Spleen (tissue), 11 donors: ENCODE data around the gene RUVBL1. TPM values are rescaled to one million over a fixed set of nuclear protein-coding genes. Genes with fewer than 3 reads are reported as not detected.

Source experiments
- DNase-seq: peaks from one replicate; pipeline ENCODE4 v3.0.0-alpha.2; 2020
- H3K27ac ChIP-seq, 8 donors: fragments of 200-600 bp; sonication (generic) in 7 of 8; 1 replicate in 4 of 8; 2 replicates in 4 of 8; pipeline versions ENCODE4 v1.5.0 to v1.8.0; 2016 to 2021; ENCODE audit warnings: inconsistent platforms in 4 of 8, mild to moderate bottlenecking in 4 of 8, moderate library complexity in 1 of 8
- H3K27me3 ChIP-seq, 7 donors: fragments of 200-600 bp; sonication (generic) in 6 of 7; replicated peaks in 1 of 7; 1 replicate in 4 of 7; 2 replicates in 3 of 7; pipeline versions ENCODE4 v1.5.0 to v1.8.0; 2016 to 2021; ENCODE audit warnings: inconsistent platforms in 3 of 7, mild to moderate bottlenecking in 1 of 7
- H3K36me3 ChIP-seq, 6 donors: fragments of 200-600 bp; sonication (generic) in 5 of 6; 1 replicate in 4 of 6; 2 replicates in 2 of 6; pipeline versions ENCODE4 v1.5.0 to v1.8.0; 2016 to 2021; ENCODE audit warnings: inconsistent platforms in 2 of 6
- H3K4me1 ChIP-seq, 6 donors: fragments of 200-600 bp; sonication (generic) in 5 of 6; 1 replicate in 3 of 6; 2 replicates in 3 of 6; pipeline versions ENCODE4 v1.5.0 to v1.8.0; 2016 to 2021; ENCODE audit warnings: inconsistent platforms in 3 of 6
- H3K4me3 ChIP-seq, 8 donors: fragments of 200-600 bp; sonication (generic) in 7 of 8; 1 replicate in 4 of 8; 2 replicates in 4 of 8; pipeline versions ENCODE4 v1.5.0 to v1.8.0; 2016 to 2021; ENCODE audit warnings: inconsistent platforms in 4 of 8, mild to moderate bottlenecking in 4 of 8, moderate library complexity in 2 of 8
- H3K9me3 ChIP-seq, 8 donors: fragments of 200-600 bp; sonication (generic) in 7 of 8; 1 replicate in 4 of 8; 2 replicates in 4 of 8; pipeline versions ENCODE4 v1.5.0 to v1.8.0; 2016 to 2021; ENCODE audit warnings: inconsistent platforms in 4 of 8
- CTCF ChIP-seq, 11 experiments: fragments of 200-600 bp in 7 of 11; fragments of 450-650 bp in 4 of 11; sonication (generic) in 4 of 11; IDR thresholded peaks in 8 of 11; conservative IDR thresholded peaks in 3 of 11; 1 replicate in 7 of 11; 2 replicates in 4 of 11; pipeline versions ENCODE4 v1.4.0 to v1.8.0; 2016 to 2021; ENCODE audit warnings: antibody characterized with exemption in 11 of 11, inconsistent platforms in 4 of 11, mild to moderate bottlenecking in 1 of 11
- POLR2A ChIP-seq, 3 donors: fragments of 450-650 bp; IDR thresholded peaks; one replicate each; pipeline ENCODE4 v1.5.1; 2017; ENCODE audit warnings: antibody characterized with exemption in 3 of 3, mild to moderate bottlenecking in 1 of 3
- POLR2AphosphoS5 ChIP-seq, 3 donors: sonication (generic); formaldehyde crosslinking; IDR thresholded peaks; one replicate each; pipeline ENCODE4 v1.5.1; 2017; ENCODE audit warnings: antibody characterized with exemption in 3 of 3
- WGBS, 5 donors: extraction: QIAGEN DNeasy Blood & Tissue Kit in 3 of 5; methylation state at CpG; one replicate each; pipeline versions ENCODE4 v1.1.5 to v1.1.7; 2013 to 2018; 5-methylcytosine and 5-hydroxymethylcytosine counted together
- intact Hi-C: fragments of 100-400 bp; cut with DNase I; formaldehyde crosslinking; loops from one replicate; pipeline ENCODE4 v1.15.0; 2023; ENCODE audit warnings: low total_unique reads
- polyA plus RNA-seq, 3 donors: library from polyadenylated mRNA; stranded (reverse); fragments of 200-250 nt; gene quantifications; one replicate each; pipeline ENCODE4 v1.2.1, GENCODE V29; 2013
- total RNA-seq, 7 donors: library from RNA; depleted of rRNA in 3 of 7; stranded (reverse); fragments of >200 nt in 3 of 7; fragmentation: NEBNext Ultra II Directional in 4 of 7; extraction: Animal tissue kit (Norgen Biotek cat#: 25700) in 4 of 7; gene quantifications; one replicate each; pipeline versions ENCODE4 v1.1.0 to v1.2.1, GENCODE V29; 2016 to 2021
- donor health status: healthy with polysubstance abuse.
- donor health status: DM: no; HTN: no; CAD: no; lungs with moderate emphysema.
- donor health status: DM: no; HTN: no; CAD: no.
- donor health status: Bipolar disorder and iron deficiency.
- donor health status: healthy.
- donor health status: DM: no; HTN: no; CAD: no.
- donor health status: DM: yes; HTN: yes; CAD: no.

The RUVBL1 gene
- total and polyA plus RNA-seq, 10 donors = 21.6 to 36.4 (median 29.4) TPM

GRCh38 chr3:128100161-128100560 is 23.5 kb downstream of the RUVBL1 start:
- Histone ChIP-seq H3K36me3 (peaks cover 0 to 100% (median 82%) of the 10 kb centered on the region in 6 donors), H3K4me3 (no peak overlapping the region), H3K4me1 (peaks cover 0 to 12% (median 2%) of the 10 kb centered on the region in 6 donors), H3K27ac (peak overlapping the region in 2 of 8 donors; percentile 38 to 44), H3K9me3 (no peaks in the 10 kb centered on the region), H3K27me3 (no peaks in the 10 kb centered on the region)
- no peak for DNase-seq
- 82 to 94% (median 88%) methylated on average over 3 of the region's 3 CpGs for WGBS, 5 donors
- TF ChIP-seq POLR2AphosphoS5 (IDR thresholded peaks at IDR 0.05) = no peak
- TF ChIP-seq POLR2A (IDR thresholded peaks at IDR 0.05) = no peak
- TF ChIP-seq CTCF (IDR thresholded peaks at IDR 0.05 in 8 of 11, conservative IDR thresholded peaks at IDR 0.05 in 3 of 11) = no peak
- intact Hi-C loops = loop anchor here (10.0 kb wide), 1 partner anchor 505 kb away; no protein-coding TSS in a partner anchor

- DNase-seq = no peak
- 92 to 97% (median 94%) methylated on average over 5 to 6 of the region's 6 CpGs for WGBS, 5 donors
- Histone ChIP-seq H3K4me3 (no peak overlapping the region), H3K4me1 (peaks cover 0 to 12% (median 2%) of the 10 kb centered on the region in 6 donors), H3K9me3 (no peaks in the 10 kb centered on the region), H3K27ac (no peak overlapping the region), H3K27me3 (no peaks in the 10 kb centered on the region), H3K36me3 (peaks cover 0 to 99% (median 77%) of the 10 kb centered on the region in 6 donors)
- no peak for TF ChIP-seq POLR2A (IDR thresholded peaks at IDR 0.05)
- no peak for TF ChIP-seq CTCF (IDR thresholded peaks at IDR 0.05 in 8 of 11, conservative IDR thresholded peaks at IDR 0.05 in 3 of 11)
- TF ChIP-seq POLR2AphosphoS5 (IDR thresholded peaks at IDR 0.05) = no peak
- intact Hi-C loops = no loop called here
These were observed 25.4 kb downstream of the RUVBL1 start for GRCh38 chr3:128098234-128098633.

GRCh38 chr3:128095222-128095703 is 28.3 kb downstream of the RUVBL1 start:
- intact Hi-C loops = no loop called here
- no peaks in the 10 kb centered on the region for H3K9me3 ChIP-seq
- TF ChIP-seq CTCF (IDR thresholded peaks at IDR 0.05 in 8 of 11, conservative IDR thresholded peaks at IDR 0.05 in 3 of 11) (peak; percentile 58 to 92 (median 84)), POLR2A (IDR thresholded peaks at IDR 0.05) (no peak), POLR2AphosphoS5 (IDR thresholded peaks at IDR 0.05) (peak in 2 of 3 donors; percentile 22 to 30)
- H3K4me1 ChIP-seq = peaks cover 0 to 12% (median 1%) of the 10 kb centered on the region in 6 donors
- no peak overlapping the region for H3K4me3 ChIP-seq
- no peak overlapping the region for H3K27ac ChIP-seq
- H3K27me3 ChIP-seq = no peaks in the 10 kb centered on the region
- WGBS, 5 donors = 58 to 92% (median 81%) methylated on average over 5 to 6 of the region's 6 CpGs
- DNase-seq = peak; percentile 92
- peaks cover 0 to 92% (median 61%) of the 10 kb centered on the region in 6 donors for H3K36me3 ChIP-seq

GRCh38 chr3:128094295-128095151 is 29.1 kb downstream of the RUVBL1 start:
- Histone ChIP-seq H3K27ac (no peak overlapping the region), H3K4me3 (no peak overlapping the region), H3K4me1 (peaks cover 0 to 11% (median 0%) of the 10 kb centered on the region in 6 donors), H3K27me3 (no peaks in the 10 kb centered on the region), H3K36me3 (peaks cover 0 to 85% (median 55%) of the 10 kb centered on the region in 6 donors), H3K9me3 (no peaks in the 10 kb centered on the region)
- no peak for DNase-seq
- WGBS, 5 donors = 84 to 92% (median 88%) methylated on average over 12 to 13 of the region's 13 CpGs
- intact Hi-C loops = no loop called here
- no peak for TF ChIP-seq POLR2AphosphoS5 (IDR thresholded peaks at IDR 0.05)
- TF ChIP-seq CTCF (IDR thresholded peaks at IDR 0.05 in 8 of 11, conservative IDR thresholded peaks at IDR 0.05 in 3 of 11) = no peak
- TF ChIP-seq POLR2A (IDR thresholded peaks at IDR 0.05) = no peak
